GM18907 (cell line): Measurements from ENCODE around the gene RDX.
A peak's percentile ranks its signal among the peaks of the same experiment; 100 is the strongest.
"Not testable (repeated sequence)": the region's sequence is repeated elsewhere in the genome, so short reads cannot be mapped to it uniquely, and the experiment has no call there.

Experiments
- ATAC-seq: cut with Tn5 transposase; IDR thresholded peaks from one replicate; pipeline ENCODE4 v1.9.1; 2021; ENCODE audit warnings: mild to moderate bottlenecking, moderate library complexity; ENCODE audit not compliant: unreplicated experiment

RDX gene

GRCh38 chr11:110207123-110207522, 89.3 kb downstream of the RDX start:
- ATAC-seq: no peak

- ATAC-seq: no peak
Observed at GRCh38 chr11:110200836-110201235, 95.6 kb downstream of the RDX start.

- no peak for ATAC-seq
Observed at GRCh38 chr11:110200241-110200640, 96.2 kb downstream of the RDX start.

GRCh38 chr11:110199184-110199981, 97.0 kb downstream of the RDX start:
- no peak for ATAC-seq

GRCh38 chr11:110198031-110198729, 98.2 kb downstream of the RDX start:
- no peak for ATAC-seq

GRCh38 chr11:110196884-110197420, 99.5 kb downstream of the RDX start:
- no peak for ATAC-seq

- no peak for ATAC-seq
Observed at GRCh38 chr11:110196241-110196754, 100.1 kb downstream of the RDX start.

GRCh38 chr11:110194211-110194766, 102.1 kb downstream of the RDX start:
- ATAC-seq: not testable (repeated sequence)

- peak; percentile 71 for ATAC-seq
Observed at GRCh38 chr11:110192604-110193282, 103.7 kb downstream of the RDX start.

GRCh38 chr11:110190885-110191284, 105.5 kb downstream of the RDX start:
- no peak for ATAC-seq

- ATAC-seq: no peak
Observed at GRCh38 chr11:110187731-110188130, 108.7 kb downstream of the RDX start.

- ATAC-seq: no peak
Observed at GRCh38 chr11:110186867-110187266, 109.5 kb downstream of the RDX start.

- no peak for ATAC-seq
Observed at GRCh38 chr11:110186456-110186855, 110.0 kb downstream of the RDX start.

GRCh38 chr11:110185599-110185998, 110.8 kb downstream of the RDX start:
- no peak for ATAC-seq

- ATAC-seq: no peak
Observed at GRCh38 chr11:110185121-110185591, 111.3 kb downstream of the RDX start.

- ATAC-seq: no peak
Observed at GRCh38 chr11:110184456-110184855, 112.0 kb downstream of the RDX start.

- ATAC-seq: no peak
Observed at GRCh38 chr11:110182886-110183285, 113.5 kb downstream of the RDX start.

- no peak for ATAC-seq
Observed at GRCh38 chr11:110179064-110179463, 117.3 kb downstream of the RDX start.

- no peak for ATAC-seq
Observed at GRCh38 chr11:110177086-110177456, 119.3 kb downstream of the RDX start.

- ATAC-seq: no peak
Observed at GRCh38 chr11:110176366-110177085, 119.9 kb downstream of the RDX start.
